GM18858 (cell line): ENCODE measurements around the gene ALDH3B1.

ENCODE experiments used
- ATAC-seq: cut with Tn5 transposase; IDR thresholded peaks from one replicate; pipeline ENCODE4 v1.9.1; 2021; ENCODE audit not compliant: unreplicated experiment

The ALDH3B1 gene

GRCh38 chr11:68042219-68043028, 32.3 kb downstream of the ALDH3B1 start:
- ATAC-seq: no peak

- no peak for ATAC-seq
Observed at GRCh38 chr11:68043029-68043348, 32.9 kb downstream of the ALDH3B1 start.

GRCh38 chr11:68043349-68044144, 33.4 kb downstream of the ALDH3B1 start:
- no peak for ATAC-seq

GRCh38 chr11:68044145-68044813, 34.2 kb downstream of the ALDH3B1 start:
- ATAC-seq: no peak

- no peak for ATAC-seq
Observed at GRCh38 chr11:68044898-68045351, 34.8 kb downstream of the ALDH3B1 start.

- no peak for ATAC-seq
Observed at GRCh38 chr11:68047437-68048290, 37.5 kb downstream of the ALDH3B1 start.

GRCh38 chr11:68048681-68049508, 38.8 kb downstream of the ALDH3B1 start:
- ATAC-seq: no peak

- no peak for ATAC-seq
Observed at GRCh38 chr11:68049509-68050370, 39.6 kb downstream of the ALDH3B1 start.

- ATAC-seq: no peak
Observed at GRCh38 chr11:68050371-68050841, 40.3 kb downstream of the ALDH3B1 start.

- ATAC-seq: no peak
Observed at GRCh38 chr11:68051191-68052136, 41.3 kb downstream of the ALDH3B1 start.

- no peak for ATAC-seq
Observed at GRCh38 chr11:68052137-68052873, 42.2 kb downstream of the ALDH3B1 start.

GRCh38 chr11:68053117-68053516, 43.0 kb downstream of the ALDH3B1 start:
- ATAC-seq: no peak

- ATAC-seq: no peak
Observed at GRCh38 chr11:68053981-68054812, 44.1 kb downstream of the ALDH3B1 start.

GRCh38 chr11:68056317-68057285, 46.5 kb downstream of the ALDH3B1 start:
- ATAC-seq: no peak

- no peak for ATAC-seq
Observed at GRCh38 chr11:68057807-68058206, 47.7 kb downstream of the ALDH3B1 start.
